Activated naive CD4-positive, alpha-beta T cell treated with anti-CD3 and anti-CD28 coated beads, Interleukin-2, amount 50 U/mL, for 16 hours (primary cell): Measurements from ENCODE around the gene RPL18.

Experiments
- DNase-seq: peaks from one replicate; pipeline ENCODE4 v3.0.0-alpha.2; 2020

The RPL18 gene

DNA sequence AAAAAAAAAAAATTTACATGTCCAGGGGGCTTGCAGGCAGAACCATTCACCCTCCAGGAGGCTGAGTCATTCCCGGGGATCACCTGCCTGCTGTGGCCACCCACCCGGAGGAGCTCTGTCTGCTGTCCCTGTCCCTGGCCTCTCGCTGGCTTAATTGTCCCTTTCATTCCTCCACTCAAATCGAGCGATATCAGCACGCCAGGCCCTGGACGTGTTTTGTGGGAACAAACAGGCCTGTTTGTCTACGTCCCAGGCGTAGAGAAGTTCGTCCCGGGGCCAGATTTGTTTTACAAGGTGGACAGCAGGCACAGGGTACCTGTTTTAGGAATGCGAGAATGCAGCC, 45.8 kb downstream of the RPL18 start:
- DNase-seq, result no peak

GRCh38 chr19:48571378-48572162, 47.4 kb downstream of the RPL18 start:
- DNase-seq, result no peak

- DNase-seq, result no peak
These were observed 49.2 kb downstream of the RPL18 start for GRCh38 chr19:48569814-48570213.

GRCh38 chr19:48568345-48568886, 50.6 kb downstream of the RPL18 start:
- DNase-seq, result no peak
